Pericardium fibroblast (primary cell): ENCODE data around the gene CRIP3. TPM values are rescaled to one million over a fixed set of nuclear protein-coding genes. Genes with fewer than 3 reads are reported as not detected.

Experiments used
- total RNA-seq: library from RNA; depleted of rRNA; stranded (reverse); fragments of >200 nt; gene quantifications from 2 replicates; pipeline ENCODE4 v1.2.3, GENCODE V29; 2015

Gene CRIP3
- 0.34 and 0.47 TPM in 2 replicates for total RNA-seq

DNA sequence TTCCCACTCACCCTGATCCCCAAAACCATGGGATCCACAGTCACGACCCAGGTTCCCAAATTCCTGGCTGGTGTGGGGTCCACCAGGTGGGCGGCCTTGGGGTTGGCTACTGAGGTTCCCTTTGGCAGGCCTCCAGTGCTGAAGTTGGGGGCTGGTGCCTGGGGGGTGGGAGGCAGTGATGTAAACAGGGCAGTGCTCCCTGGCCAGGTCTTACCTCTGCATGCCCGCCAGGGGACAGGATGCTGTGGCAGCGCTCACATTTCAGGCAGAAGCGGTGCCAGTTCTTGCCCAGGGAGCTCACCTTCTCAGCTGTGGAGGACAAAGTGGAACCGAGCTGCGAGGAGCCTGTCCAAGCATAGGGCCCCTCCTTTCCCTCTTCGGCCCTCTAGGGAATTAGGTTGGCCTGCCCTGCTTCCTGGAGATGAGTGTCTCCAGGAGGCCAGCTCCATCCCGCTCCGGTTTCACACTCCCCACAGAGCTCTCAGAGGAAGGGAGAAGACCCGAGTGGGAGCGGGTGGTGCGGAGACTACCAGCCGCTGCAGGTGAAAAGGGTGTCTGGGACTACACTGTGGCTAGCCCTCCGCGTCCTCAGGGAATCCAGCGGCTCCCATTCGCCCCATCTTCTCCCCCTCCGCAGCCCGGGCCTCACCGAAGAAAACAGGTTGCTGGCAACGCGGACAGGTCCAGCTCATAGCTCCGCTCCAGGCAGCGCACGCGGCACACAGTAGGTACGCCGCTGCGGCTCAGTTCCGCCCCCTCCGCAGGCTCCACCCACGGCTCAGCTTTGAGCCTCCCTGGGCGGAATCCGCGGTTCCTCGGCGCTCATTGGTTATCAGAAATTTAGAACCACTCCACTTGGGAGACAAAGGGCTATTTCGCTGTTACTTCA is at the start of gene CRIP3:
Gene CRIP3, minus strand, starts transcription at position 726 of the 889 bp plus-strand sequence. Its CDS starts 34 bp downstream, at position 692.

GRCh38 chr6:43297644-43298564 is 10.7 kb downstream of the CRIP3 start, which contains the start of gene SLC22A7:
Gene SLC22A7, plus strand, starts transcription at chr6:43298260. Its CDS starts 99 bp downstream, at chr6:43298359.

Other genes with a start within 250 kb of the CRIP3 start
- gene MRPL2, start 249.4 kb downstream of the CRIP3 start, total RNA-seq = 13.4 and 23.5 TPM in 2 replicates
- gene KLC4, start 249.2 kb downstream of the CRIP3 start, total RNA-seq = 15.3 and 47.3 TPM in 2 replicates
- gene PTK7, start 232.5 kb downstream of the CRIP3 start, total RNA-seq = 171 and 174 TPM in 2 replicates
- gene SRF, start 137.6 kb downstream of the CRIP3 start, total RNA-seq = 20.3 and 31.0 TPM in 2 replicates
- gene CUL9, start 126.6 kb downstream of the CRIP3 start, total RNA-seq = 16.0 and 29.5 TPM in 2 replicates
- gene DNPH1, start 79.3 kb downstream of the CRIP3 start, total RNA-seq = 93.9 and 147 TPM in 2 replicates
- not detected in 2 replicates for gene TTBK1, start 65.3 kb downstream of the CRIP3 start, total RNA-seq
- not detected in 2 replicates for gene SLC22A7, start 10.6 kb downstream of the CRIP3 start, total RNA-seq
- 8.2 and 10.0 TPM in 2 replicates for gene ZNF318, start 60.8 kb upstream of the CRIP3 start, total RNA-seq
- 17.2 and 17.5 TPM in 2 replicates for gene ABCC10, start 118.7 kb upstream of the CRIP3 start, total RNA-seq
- gene DLK2, start 146.7 kb upstream of the CRIP3 start, total RNA-seq = 0.23 and 5.8 TPM in 2 replicates
- gene TJAP1, start 168.7 kb upstream of the CRIP3 start, total RNA-seq = 16.1 and 21.8 TPM in 2 replicates
- gene LRRC73, start 201.5 kb upstream of the CRIP3 start, total RNA-seq = 0.35 and 1.5 TPM in 2 replicates
- gene YIPF3, start 208.1 kb upstream of the CRIP3 start, total RNA-seq = 119 and 131 TPM in 2 replicates
- 18.2 and 19.7 TPM in 2 replicates for gene POLR1C, start 208.3 kb upstream of the CRIP3 start, total RNA-seq